Upper lobe of left lung (tissue), 6 donors: ENCODE results near the gene MN1. TPM values are rescaled to one million over a fixed set of nuclear protein-coding genes. Genes with fewer than 3 reads are reported as not detected.

Experiments used
- ATAC-seq, 2 donors: fragments of 200-7000 bp; cut with Tn5 transposase; one replicate each; pipeline ENCODE4 v1.9.1; 2022; ENCODE audit warnings: mild to moderate bottlenecking in 2 of 2, moderate library complexity in 2 of 2; ENCODE audit not compliant: low FRiP score in 2 of 2
- DNase-seq, 2 donors: peaks; one replicate each; pipeline ENCODE4 v3.0.0-alpha.2; 2019 to 2020
- H3K27ac ChIP-seq, 4 donors: fragments of 200-600 bp; sonication (generic); one replicate each; pipeline ENCODE4 v1.5.1; 2016 to 2019
- H3K27me3 ChIP-seq, 4 donors: fragments of 200-600 bp; sonication (generic); one replicate each; pipeline ENCODE4 v1.5.1; 2017 to 2019
- H3K36me3 ChIP-seq, 4 donors: fragments of 200-600 bp; sonication (generic); one replicate each; pipeline ENCODE4 v1.5.1; 2016 to 2019
- H3K4me1 ChIP-seq, 4 donors: fragments of 200-600 bp; sonication (generic); one replicate each; pipeline ENCODE4 v1.5.1; 2018 to 2019
- H3K4me3 ChIP-seq, 4 donors: fragments of 200-600 bp; sonication (generic); one replicate each; pipeline ENCODE4 v1.5.1; 2017 to 2019; ENCODE audit warnings: mild to moderate bottlenecking in 2 of 4, moderate library complexity in 1 of 4
- H3K9me3 ChIP-seq, 4 donors: fragments of 200-600 bp; sonication (generic); one replicate each; pipeline ENCODE4 v1.5.1; 2018 to 2019
- CTCF ChIP-seq, 6 experiments: fragments of 450-650 bp in 4 of 6; fragments of 200-600 bp in 2 of 6; sonication (generic) in 2 of 6; IDR thresholded peaks; one replicate each; pipeline ENCODE4 v1.5.1; 2016 to 2019; ENCODE audit warnings: antibody characterized with exemption in 6 of 6
- EP300 ChIP-seq, 4 donors: sonication (generic); formaldehyde crosslinking; IDR thresholded peaks; one replicate each; pipeline ENCODE4 v1.5.1; 2017; ENCODE audit warnings: antibody characterized with exemption in 4 of 4, control low read depth in 2 of 4
- POLR2A ChIP-seq, 4 donors: fragments of 450-650 bp; IDR thresholded peaks; one replicate each; pipeline ENCODE4 v1.5.1; 2016 to 2017; ENCODE audit warnings: antibody characterized with exemption in 4 of 4, mild to moderate bottlenecking in 2 of 4
- POLR2AphosphoS5 ChIP-seq, 2 donors: sonication (generic); formaldehyde crosslinking; IDR thresholded peaks; one replicate each; pipeline ENCODE4 v1.5.1; 2017; ENCODE audit warnings: antibody characterized with exemption in 2 of 2
- WGBS, 2 donors: methylation state at CpG; one replicate each; pipeline ENCODE4 v1.1.5; 2017 to 2018; 5-methylcytosine and 5-hydroxymethylcytosine counted together
- total RNA-seq, 6 donors: library from RNA; depleted of rRNA in 4 of 6; stranded (reverse); fragments of >200 nt in 4 of 6; gene quantifications; one replicate each; pipeline versions ENCODE4 v1.1.0 to v1.2.1, GENCODE V29; 2016 to 2021
- donor health status: DM: no; HTN: no; CAD: no; lungs with moderate emphysema.
- donor health status: DM: no; HTN: yes; CAD: no; lungs with severe emphysema.

MN1 gene
- total RNA-seq, 6 donors from 2014 or later, result 1.0 to 17.8 (median 3.5) TPM

DNA sequence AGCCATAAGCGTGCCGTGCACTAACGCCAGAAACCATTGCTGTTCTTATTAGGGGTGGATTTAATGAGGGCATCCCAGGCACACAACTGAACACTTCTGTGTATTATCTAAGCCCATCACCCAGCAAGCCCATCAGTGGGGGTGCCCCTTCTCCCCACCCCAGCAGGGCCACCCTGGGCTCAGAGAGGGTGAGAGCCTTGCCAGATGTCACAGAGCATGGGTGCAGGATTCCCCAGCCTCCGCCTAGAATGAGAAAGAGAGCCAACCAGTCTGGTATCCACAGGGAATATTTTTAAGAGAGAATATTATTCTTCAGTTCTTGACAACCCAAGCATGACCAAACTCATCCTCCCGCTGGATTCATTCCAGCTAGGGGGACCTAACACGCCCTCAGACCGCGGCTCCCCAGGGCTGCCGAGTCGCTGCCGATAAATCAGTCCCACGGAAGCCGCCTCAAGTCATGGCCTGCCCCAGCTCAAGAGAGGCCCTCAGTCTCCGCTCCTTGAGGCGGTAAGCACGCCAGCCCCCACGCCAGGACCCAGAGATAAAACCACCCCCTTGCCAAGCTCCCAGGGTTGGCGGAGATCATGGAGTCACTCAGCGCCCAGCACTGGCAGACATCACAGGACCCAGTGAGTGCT lies 47.2 kb downstream of the MN1 start:
- Histone ChIP-seq H3K27ac (no peak overlapping the region), H3K36me3 (no peaks in the 10 kb centered on the region), H3K4me3 (no peak overlapping the region), H3K27me3 (no peaks in the 10 kb centered on the region), H3K9me3 (no peaks in the 10 kb centered on the region), H3K4me1 (peaks cover 0 to 5% (median under 1%) of the 10 kb centered on the region in 4 donors)
- peak in 1 of 2 donors; percentile 54 for DNase-seq
- TF ChIP-seq CTCF (IDR thresholded peaks at IDR 0.05) (no peak), POLR2A (IDR thresholded peaks at IDR 0.05) (no peak), EP300 (IDR thresholded peaks at IDR 0.05) (no peak)
- 86% methylated on average over 1 to 19 of the region's 19 CpGs for WGBS, 2 donors
- peak in 1 of 2 donors; percentile 2 for ATAC-seq

- Histone ChIP-seq H3K27ac (no peak overlapping the region), H3K27me3 (no peaks in the 10 kb centered on the region), H3K9me3 (no peaks in the 10 kb centered on the region), H3K4me1 (peaks cover 0 to 9% (median 4%) of the 10 kb centered on the region in 4 donors), H3K4me3 (no peak overlapping the region), H3K36me3 (no peaks in the 10 kb centered on the region)
- no peak for TF ChIP-seq POLR2AphosphoS5 (IDR thresholded peaks at IDR 0.05)
- no peak for TF ChIP-seq POLR2A (IDR thresholded peaks at IDR 0.05)
- no peak for TF ChIP-seq EP300 (IDR thresholded peaks at IDR 0.05)
- no peak for TF ChIP-seq CTCF (IDR thresholded peaks at IDR 0.05)
- WGBS, 2 donors, result 92% methylated on average over 4 of the region's 4 CpGs; no CpG with 5 or more reads in 1 of the 2 donors
- DNase-seq (no peak), ATAC-seq (peak in 1 of 2 donors; percentile 7)
These were observed 48.8 kb downstream of the MN1 start for GRCh38 chr22:27752771-27753170.

DNA sequence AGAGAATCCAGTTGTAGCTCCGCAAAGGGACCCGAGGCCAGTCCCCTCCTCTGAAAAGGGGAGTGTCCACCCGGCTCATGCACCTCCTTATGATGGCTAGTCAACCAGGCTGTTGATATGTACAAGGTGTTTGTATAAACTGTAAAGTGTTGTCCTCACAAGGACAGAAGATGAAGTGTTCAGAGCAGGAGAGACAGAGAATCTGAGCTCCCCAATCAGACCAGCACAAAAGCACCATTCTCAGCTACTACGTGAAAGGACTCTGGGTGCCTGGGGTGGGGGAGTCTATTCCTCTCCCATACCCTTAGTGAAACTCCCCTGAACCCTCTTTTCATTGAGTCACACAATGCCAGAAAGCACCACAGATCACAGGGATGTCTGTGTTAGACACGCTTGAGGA lies 49.4 kb downstream of the MN1 start:
- no peak for ATAC-seq
- TF ChIP-seq CTCF (IDR thresholded peaks at IDR 0.05) (no peak), POLR2AphosphoS5 (IDR thresholded peaks at IDR 0.05) (no peak), EP300 (IDR thresholded peaks at IDR 0.05) (no peak), POLR2A (IDR thresholded peaks at IDR 0.05) (no peak)
- no peak overlapping the region for H3K27ac ChIP-seq

DNA sequence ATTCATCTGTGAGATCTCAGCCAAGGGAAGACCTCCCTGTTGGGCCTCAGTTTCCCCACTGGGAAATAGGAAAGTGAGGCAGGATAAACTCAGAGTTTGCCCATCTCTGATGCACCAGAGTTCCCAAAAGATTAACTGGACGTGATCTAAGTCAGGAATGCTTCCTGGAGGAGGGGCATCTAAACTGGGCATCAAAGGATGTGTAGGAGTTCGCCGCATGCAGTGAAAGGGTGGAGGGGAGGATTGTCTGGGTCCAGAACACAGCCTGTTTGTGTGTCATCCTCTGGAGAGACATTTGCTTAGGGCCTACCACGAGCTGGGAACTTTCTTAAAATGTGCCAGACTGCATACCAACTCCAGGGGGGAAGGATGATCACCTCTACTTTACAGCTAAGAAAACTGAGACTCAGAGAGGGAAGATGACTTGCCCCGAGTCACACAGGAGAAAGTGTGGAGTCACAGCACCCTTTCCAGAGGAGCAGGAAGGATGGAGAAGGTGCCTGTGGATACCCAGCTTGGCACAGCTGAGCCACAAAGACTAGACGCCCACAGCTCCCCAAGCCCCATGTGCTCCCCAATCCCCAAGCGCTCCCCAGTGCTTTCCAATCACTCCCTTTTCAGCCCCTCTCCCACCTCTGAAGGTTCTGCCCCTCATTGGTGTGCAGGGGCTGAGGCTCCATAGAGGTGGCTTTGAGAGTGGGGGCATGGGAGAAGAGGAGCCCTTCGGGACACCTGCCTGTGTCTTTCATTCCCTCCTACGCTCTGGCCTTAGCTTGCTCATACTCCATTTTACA lies 50.1 kb downstream of the MN1 start:
- DNase-seq (no peak), ATAC-seq (no peak)
- Histone ChIP-seq H3K36me3 (no peaks in the 10 kb centered on the region), H3K4me1 (peaks cover 0 to 9% (median 4%) of the 10 kb centered on the region in 4 donors), H3K4me3 (no peak overlapping the region), H3K27ac (no peak overlapping the region), H3K27me3 (no peaks in the 10 kb centered on the region), H3K9me3 (no peaks in the 10 kb centered on the region)
- 86 to 89% methylated on average over 9 of the region's 9 CpGs for WGBS, 2 donors
- no peak for TF ChIP-seq CTCF (IDR thresholded peaks at IDR 0.05)
- no peak for TF ChIP-seq POLR2AphosphoS5 (IDR thresholded peaks at IDR 0.05)
- no peak for TF ChIP-seq EP300 (IDR thresholded peaks at IDR 0.05)
- no peak for TF ChIP-seq POLR2A (IDR thresholded peaks at IDR 0.05)

More for the DNA sequence above, 49.4 kb downstream of the MN1 start:
- Histone ChIP-seq H3K36me3 (no peaks in the 10 kb centered on the region), H3K4me1 (peaks cover 0 to 9% (median 4%) of the 10 kb centered on the region in 4 donors), H3K9me3 (no peaks in the 10 kb centered on the region), H3K4me3 (no peak overlapping the region), H3K27me3 (no peaks in the 10 kb centered on the region)
- no peak for DNase-seq
- WGBS, 2 donors, result 82 to 89% methylated on average over 3 to 5 of the region's 5 CpGs
